Liver (tissue), 9 donors: ENCODE results near the gene EIF4G3. TPM values are rescaled to one million over a fixed set of nuclear protein-coding genes. Genes with fewer than 3 reads are reported as not detected.

ENCODE experiments used
- DNase-seq: peaks from one replicate; pipeline ENCODE4 v3.0.0-alpha.2; 2017; ENCODE audit warnings: low spot score
- H3K27ac ChIP-seq, 2 donors: one replicate each; pipeline ENCODE4 v1.7.0; 2013; ENCODE audit warnings: inconsistent platforms in 2 of 2, low read length in 2 of 2, control low read depth in 1 of 2, low read depth in 1 of 2, mild to moderate bottlenecking in 1 of 2
- H3K27me3 ChIP-seq, 4 donors: one replicate each; pipeline versions ENCODE4 v1.6.1 to v1.7.0; 2013; ENCODE audit warnings: low read length in 3 of 4, inconsistent platforms in 1 of 4, mild to moderate bottlenecking in 1 of 4, moderate library complexity in 1 of 4; ENCODE audit not compliant: control insufficient read depth in 4 of 4, insufficient read depth in 4 of 4
- H3K36me3 ChIP-seq, 4 donors: one replicate each; pipeline versions ENCODE4 v1.6.1 to v1.7.0; 2013; ENCODE audit warnings: low read length in 3 of 4, mild to moderate bottlenecking in 3 of 4, low read depth in 1 of 4, moderate library complexity in 1 of 4; ENCODE audit not compliant: control insufficient read depth in 4 of 4, insufficient read depth in 3 of 4
- H3K4me1 ChIP-seq, 4 donors: one replicate each; pipeline versions ENCODE4 v1.6.1 to v1.7.0; 2013; ENCODE audit warnings: low read length in 3 of 4, mild to moderate bottlenecking in 3 of 4, moderate library complexity in 1 of 4; ENCODE audit not compliant: control insufficient read depth in 4 of 4, insufficient read depth in 4 of 4
- H3K4me3 ChIP-seq, 3 donors: one replicate each; pipeline versions ENCODE4 v1.6.1 to v1.7.0; 2013; ENCODE audit warnings: low read length in 3 of 3, control low read depth in 1 of 3, low read depth in 1 of 3, mild to moderate bottlenecking in 1 of 3
- H3K9ac ChIP-seq, 2 donors: one replicate each; pipeline ENCODE4 v1.7.0; 2013; ENCODE audit warnings: low read length in 2 of 2, mild to moderate bottlenecking in 2 of 2, moderate library complexity in 2 of 2, control low read depth in 1 of 2, low read depth in 1 of 2
- H3K9me3 ChIP-seq, 4 donors: one replicate each; pipeline versions ENCODE4 v1.6.1 to v1.7.0; 2013; ENCODE audit warnings: low read length in 3 of 4; ENCODE audit not compliant: control insufficient read depth in 4 of 4
- EGR1 ChIP-seq, 2 donors: IDR thresholded peaks; 2 replicates each; pipeline ENCODE4 v1.6.1; 2016 to 2018; ENCODE audit warnings: antibody characterized with exemption in 2 of 2, low read depth in 2 of 2
- FOXA1 ChIP-seq: IDR thresholded peaks from 2 replicates; pipeline ENCODE4 v1.6.1; 2016; ENCODE audit warnings: antibody characterized with exemption
- FOXA2 ChIP-seq: IDR thresholded peaks from 2 replicates; pipeline ENCODE4 v1.6.1; 2016; ENCODE audit warnings: antibody characterized with exemption
- GABPA ChIP-seq, 2 donors: IDR thresholded peaks in 1 of 2; conservative IDR thresholded peaks in 1 of 2; 2 replicates each; pipeline ENCODE4 v1.6.1; 2016; ENCODE audit warnings: antibody characterized with exemption in 2 of 2, mild to moderate bottlenecking in 1 of 2, moderate library complexity in 1 of 2
- HNF4A ChIP-seq, 2 donors: conservative IDR thresholded peaks; 2 replicates each; pipeline ENCODE4 v1.6.1; 2016; ENCODE audit warnings: antibody characterized with exemption in 2 of 2, mild to moderate bottlenecking in 2 of 2
- HNF4G ChIP-seq: IDR thresholded peaks from 2 replicates; pipeline ENCODE4 v1.6.1; 2016; ENCODE audit warnings: antibody characterized with exemption
- JUND ChIP-seq, 2 donors: IDR thresholded peaks; 2 replicates each; pipeline ENCODE4 v1.6.1; 2016; ENCODE audit warnings: antibody characterized with exemption in 2 of 2
- NR2F2 ChIP-seq: IDR thresholded peaks from 2 replicates; pipeline ENCODE4 v1.6.1; 2016; ENCODE audit warnings: antibody characterized with exemption
- RAD21 ChIP-seq, 2 donors: IDR thresholded peaks; 2 replicates each; pipeline ENCODE4 v1.6.1; 2016; ENCODE audit warnings: antibody characterized with exemption in 2 of 2, mild to moderate bottlenecking in 2 of 2
- RXRA ChIP-seq, 2 donors: IDR thresholded peaks; 2 replicates each; pipeline ENCODE4 v1.6.1; 2017 to 2018; ENCODE audit warnings: antibody characterized with exemption in 2 of 2, mild to moderate bottlenecking in 1 of 2
- SP1 ChIP-seq: IDR thresholded peaks from 2 replicates; pipeline ENCODE4 v1.6.1; 2018; ENCODE audit warnings: antibody characterized with exemption, mild to moderate bottlenecking
- TAF1 ChIP-seq: conservative IDR thresholded peaks from 2 replicates; pipeline ENCODE4 v1.6.1; 2016; ENCODE audit warnings: antibody characterized with exemption, mild to moderate bottlenecking
- YY1 ChIP-seq: IDR thresholded peaks from 2 replicates; pipeline ENCODE4 v1.6.1; 2016; ENCODE audit warnings: antibody characterized with exemption, mild to moderate bottlenecking
- WGBS: extraction: QIAGEN DNeasy Blood & Tissue Kit; methylation state at CpG from one replicate; pipeline ENCODE4 v1.1.7; 2013; 5-methylcytosine and 5-hydroxymethylcytosine counted together
- polyA plus RNA-seq, 2 donors: library from polyadenylated mRNA; stranded (reverse) in 1 of 2; unstranded in 1 of 2; fragments of 200-250 nt in 1 of 2; fragments of >200 nt in 1 of 2; fragmentation: Nextera tagmentation in 1 of 2; extraction: Ambion mirVana in 1 of 2; gene quantifications; one replicate each; pipeline versions ENCODE4 v1.2.1 to v1.2.3, GENCODE V29; 2013 to 2015
- total RNA-seq, 2 donors: library from RNA; depleted of rRNA; stranded (reverse); fragments of >200 nt; gene quantifications; one replicate each; pipeline ENCODE4 v1.2.3, GENCODE V29; 2014
- TF ChIP-seq, protein P1 (sequence below): fragments of 150-350 bp; IDR thresholded peaks from 2 replicates; pipeline ENCODE4 v1.5.1; 2017; ENCODE audit warnings: improper control_type of control experiment, low read depth, low read length; ENCODE audit not compliant: missing input control
- TF ChIP-seq, protein P2 (sequence below): IDR thresholded peaks from 2 replicates; pipeline ENCODE4 v1.6.1; 2016; ENCODE audit warnings: antibody characterized with exemption
- TF ChIP-seq, protein P3 (sequence below): IDR thresholded peaks from 2 replicates; pipeline ENCODE4 v1.6.1; 2016; ENCODE audit warnings: antibody characterized with exemption
- TF ChIP-seq, protein P4 (sequence below): IDR thresholded peaks from 2 replicates; pipeline ENCODE4 v1.6.1; 2016; ENCODE audit warnings: antibody characterized with exemption
- TF ChIP-seq, protein P5 (sequence below): IDR thresholded peaks from 2 replicates; pipeline ENCODE4 v1.6.1; 2016; ENCODE audit warnings: antibody characterized with exemption, mild to moderate bottlenecking
- donor health status: healthy.
- donor health status: healthy.
- donor health status: healthy.
- donor health status: healthy.
- donor health status: healthy.

The EIF4G3 gene
- total and polyA plus RNA-seq, 4 donors, result 7.6 to 22.8 (median 11.7) TPM

DNA sequence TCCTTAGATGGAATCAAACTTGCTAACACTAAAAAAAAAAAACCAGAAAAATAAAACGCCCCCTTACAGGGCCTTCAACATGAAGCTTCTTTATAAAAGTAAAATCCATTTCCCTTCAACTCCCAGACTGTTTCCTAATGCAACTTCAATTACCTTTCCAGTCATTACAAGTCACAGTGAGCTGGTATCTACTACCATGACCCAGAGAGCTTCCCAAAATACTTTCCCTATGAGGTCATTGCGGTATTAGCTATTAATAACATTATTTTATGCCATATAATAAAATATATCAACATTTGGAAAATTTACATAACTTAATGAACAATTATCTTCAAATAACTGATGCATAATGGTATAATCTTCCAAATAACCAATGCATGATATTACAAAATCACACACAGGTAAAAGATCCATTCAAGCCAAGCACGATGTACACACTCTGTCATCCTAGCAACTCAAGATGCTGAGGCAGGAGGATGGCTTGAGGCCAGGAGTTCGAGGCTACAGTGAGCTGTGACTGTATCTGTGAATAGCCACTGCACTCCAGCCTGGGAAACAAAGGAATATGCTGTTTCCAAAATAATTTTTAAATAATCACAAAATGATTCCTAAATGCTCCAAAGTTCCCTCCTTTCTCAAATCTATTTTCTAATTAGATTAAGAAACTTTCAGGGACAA is 24.1 kb downstream of the EIF4G3 start:
- H3K9me3 ChIP-seq, result no peaks in the 10 kb centered on the region
- no peak for DNase-seq
- WGBS, result 87% methylated on average over 4 of the region's 4 CpGs
- peaks cover 0 to 5% (median under 1%) of the 10 kb centered on the region in 4 donors for H3K4me1 ChIP-seq
- TF ChIP-seq GABPA (IDR thresholded peaks at IDR 0.05 in 1 of 2, conservative IDR thresholded peaks at IDR 0.05 in 1 of 2) (no peak), SP1 (no peak), YY1 (no peak), RAD21 (IDR thresholded peaks at IDR 0.05) (no peak), FOXA2 (no peak), TAF1 (no peak), RXRA (IDR thresholded peaks at IDR 0.05) (no peak), HNF4G (no peak), JUND (IDR thresholded peaks at IDR 0.05) (no peak), HNF4A (conservative IDR thresholded peaks at IDR 0.05) (no peak), NR2F2 (no peak), FOXA1 (no peak), EGR1 (IDR thresholded peaks at IDR 0.05; ENCODE audit: low read depth in 2 of 2) (no peak)
- TF ChIP-seq, protein P1, sequence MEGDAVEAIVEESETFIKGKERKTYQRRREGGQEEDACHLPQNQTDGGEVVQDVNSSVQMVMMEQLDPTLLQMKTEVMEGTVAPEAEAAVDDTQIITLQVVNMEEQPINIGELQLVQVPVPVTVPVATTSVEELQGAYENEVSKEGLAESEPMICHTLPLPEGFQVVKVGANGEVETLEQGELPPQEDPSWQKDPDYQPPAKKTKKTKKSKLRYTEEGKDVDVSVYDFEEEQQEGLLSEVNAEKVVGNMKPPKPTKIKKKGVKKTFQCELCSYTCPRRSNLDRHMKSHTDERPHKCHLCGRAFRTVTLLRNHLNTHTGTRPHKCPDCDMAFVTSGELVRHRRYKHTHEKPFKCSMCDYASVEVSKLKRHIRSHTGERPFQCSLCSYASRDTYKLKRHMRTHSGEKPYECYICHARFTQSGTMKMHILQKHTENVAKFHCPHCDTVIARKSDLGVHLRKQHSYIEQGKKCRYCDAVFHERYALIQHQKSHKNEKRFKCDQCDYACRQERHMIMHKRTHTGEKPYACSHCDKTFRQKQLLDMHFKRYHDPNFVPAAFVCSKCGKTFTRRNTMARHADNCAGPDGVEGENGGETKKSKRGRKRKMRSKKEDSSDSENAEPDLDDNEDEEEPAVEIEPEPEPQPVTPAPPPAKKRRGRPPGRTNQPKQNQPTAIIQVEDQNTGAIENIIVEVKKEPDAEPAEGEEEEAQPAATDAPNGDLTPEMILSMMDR, result no peak
- TF ChIP-seq, protein P2, sequence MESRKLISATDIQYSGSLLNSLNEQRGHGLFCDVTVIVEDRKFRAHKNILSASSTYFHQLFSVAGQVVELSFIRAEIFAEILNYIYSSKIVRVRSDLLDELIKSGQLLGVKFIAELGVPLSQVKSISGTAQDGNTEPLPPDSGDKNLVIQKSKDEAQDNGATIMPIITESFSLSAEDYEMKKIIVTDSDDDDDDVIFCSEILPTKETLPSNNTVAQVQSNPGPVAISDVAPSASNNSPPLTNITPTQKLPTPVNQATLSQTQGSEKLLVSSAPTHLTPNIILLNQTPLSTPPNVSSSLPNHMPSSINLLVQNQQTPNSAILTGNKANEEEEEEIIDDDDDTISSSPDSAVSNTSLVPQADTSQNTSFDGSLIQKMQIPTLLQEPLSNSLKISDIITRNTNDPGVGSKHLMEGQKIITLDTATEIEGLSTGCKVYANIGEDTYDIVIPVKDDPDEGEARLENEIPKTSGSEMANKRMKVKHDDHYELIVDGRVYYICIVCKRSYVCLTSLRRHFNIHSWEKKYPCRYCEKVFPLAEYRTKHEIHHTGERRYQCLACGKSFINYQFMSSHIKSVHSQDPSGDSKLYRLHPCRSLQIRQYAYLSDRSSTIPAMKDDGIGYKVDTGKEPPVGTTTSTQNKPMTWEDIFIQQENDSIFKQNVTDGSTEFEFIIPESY, result no peak
- TF ChIP-seq, protein P3, sequence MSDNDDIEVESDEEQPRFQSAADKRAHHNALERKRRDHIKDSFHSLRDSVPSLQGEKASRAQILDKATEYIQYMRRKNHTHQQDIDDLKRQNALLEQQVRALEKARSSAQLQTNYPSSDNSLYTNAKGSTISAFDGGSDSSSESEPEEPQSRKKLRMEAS, result no peak
- TF ChIP-seq, protein P4, sequence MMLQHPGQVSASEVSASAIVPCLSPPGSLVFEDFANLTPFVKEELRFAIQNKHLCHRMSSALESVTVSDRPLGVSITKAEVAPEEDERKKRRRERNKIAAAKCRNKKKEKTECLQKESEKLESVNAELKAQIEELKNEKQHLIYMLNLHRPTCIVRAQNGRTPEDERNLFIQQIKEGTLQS, result no peak
- TF ChIP-seq, protein P5, sequence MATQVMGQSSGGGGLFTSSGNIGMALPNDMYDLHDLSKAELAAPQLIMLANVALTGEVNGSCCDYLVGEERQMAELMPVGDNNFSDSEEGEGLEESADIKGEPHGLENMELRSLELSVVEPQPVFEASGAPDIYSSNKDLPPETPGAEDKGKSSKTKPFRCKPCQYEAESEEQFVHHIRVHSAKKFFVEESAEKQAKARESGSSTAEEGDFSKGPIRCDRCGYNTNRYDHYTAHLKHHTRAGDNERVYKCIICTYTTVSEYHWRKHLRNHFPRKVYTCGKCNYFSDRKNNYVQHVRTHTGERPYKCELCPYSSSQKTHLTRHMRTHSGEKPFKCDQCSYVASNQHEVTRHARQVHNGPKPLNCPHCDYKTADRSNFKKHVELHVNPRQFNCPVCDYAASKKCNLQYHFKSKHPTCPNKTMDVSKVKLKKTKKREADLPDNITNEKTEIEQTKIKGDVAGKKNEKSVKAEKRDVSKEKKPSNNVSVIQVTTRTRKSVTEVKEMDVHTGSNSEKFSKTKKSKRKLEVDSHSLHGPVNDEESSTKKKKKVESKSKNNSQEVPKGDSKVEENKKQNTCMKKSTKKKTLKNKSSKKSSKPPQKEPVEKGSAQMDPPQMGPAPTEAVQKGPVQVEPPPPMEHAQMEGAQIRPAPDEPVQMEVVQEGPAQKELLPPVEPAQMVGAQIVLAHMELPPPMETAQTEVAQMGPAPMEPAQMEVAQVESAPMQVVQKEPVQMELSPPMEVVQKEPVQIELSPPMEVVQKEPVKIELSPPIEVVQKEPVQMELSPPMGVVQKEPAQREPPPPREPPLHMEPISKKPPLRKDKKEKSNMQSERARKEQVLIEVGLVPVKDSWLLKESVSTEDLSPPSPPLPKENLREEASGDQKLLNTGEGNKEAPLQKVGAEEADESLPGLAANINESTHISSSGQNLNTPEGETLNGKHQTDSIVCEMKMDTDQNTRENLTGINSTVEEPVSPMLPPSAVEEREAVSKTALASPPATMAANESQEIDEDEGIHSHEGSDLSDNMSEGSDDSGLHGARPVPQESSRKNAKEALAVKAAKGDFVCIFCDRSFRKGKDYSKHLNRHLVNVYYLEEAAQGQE, result no peak
- H3K27me3 ChIP-seq, result no peaks in the 10 kb centered on the region
- no peak overlapping the region for H3K9ac ChIP-seq
- H3K27ac ChIP-seq, result no peak overlapping the region
- H3K4me3 ChIP-seq, result no peak overlapping the region
- H3K36me3 ChIP-seq, result peaks cover 0 to 5% (median 2%) of the 10 kb centered on the region in 4 donors
